GM12872 (cell line): ENCODE measurements around the gene MEDAG.

Source experiments
- TF ChIP-seq, protein P1 (sequence below): IDR thresholded peaks from 3 replicates; pipeline ENCODE4 v1.5.1; 2011; ENCODE audit warnings: low read depth, mild to moderate bottlenecking, low read length, moderate library complexity; ENCODE audit not compliant: insufficient read depth

MEDAG gene

DNA sequence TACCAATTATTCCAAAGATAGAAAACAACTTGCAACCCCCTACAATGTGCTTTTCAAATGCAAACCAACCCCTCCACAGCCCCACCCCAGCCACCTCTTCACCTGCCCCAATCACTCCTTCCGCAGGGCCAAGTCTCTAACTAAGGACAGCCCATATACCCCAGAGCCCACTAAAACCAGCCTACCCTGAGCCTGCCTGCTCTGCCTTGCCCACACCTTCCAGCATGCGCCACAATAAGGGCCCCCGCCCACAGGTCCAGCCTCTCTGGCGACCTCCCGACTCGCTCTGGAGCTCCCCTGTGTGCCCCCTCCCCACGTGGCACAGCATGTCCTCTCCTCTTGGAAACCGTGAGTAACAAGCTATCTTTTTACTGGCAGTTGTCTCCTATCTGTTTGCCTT is 42.8 kb upstream of the MEDAG start:
- TF ChIP-seq, protein P1, sequence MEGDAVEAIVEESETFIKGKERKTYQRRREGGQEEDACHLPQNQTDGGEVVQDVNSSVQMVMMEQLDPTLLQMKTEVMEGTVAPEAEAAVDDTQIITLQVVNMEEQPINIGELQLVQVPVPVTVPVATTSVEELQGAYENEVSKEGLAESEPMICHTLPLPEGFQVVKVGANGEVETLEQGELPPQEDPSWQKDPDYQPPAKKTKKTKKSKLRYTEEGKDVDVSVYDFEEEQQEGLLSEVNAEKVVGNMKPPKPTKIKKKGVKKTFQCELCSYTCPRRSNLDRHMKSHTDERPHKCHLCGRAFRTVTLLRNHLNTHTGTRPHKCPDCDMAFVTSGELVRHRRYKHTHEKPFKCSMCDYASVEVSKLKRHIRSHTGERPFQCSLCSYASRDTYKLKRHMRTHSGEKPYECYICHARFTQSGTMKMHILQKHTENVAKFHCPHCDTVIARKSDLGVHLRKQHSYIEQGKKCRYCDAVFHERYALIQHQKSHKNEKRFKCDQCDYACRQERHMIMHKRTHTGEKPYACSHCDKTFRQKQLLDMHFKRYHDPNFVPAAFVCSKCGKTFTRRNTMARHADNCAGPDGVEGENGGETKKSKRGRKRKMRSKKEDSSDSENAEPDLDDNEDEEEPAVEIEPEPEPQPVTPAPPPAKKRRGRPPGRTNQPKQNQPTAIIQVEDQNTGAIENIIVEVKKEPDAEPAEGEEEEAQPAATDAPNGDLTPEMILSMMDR: no peak

DNA sequence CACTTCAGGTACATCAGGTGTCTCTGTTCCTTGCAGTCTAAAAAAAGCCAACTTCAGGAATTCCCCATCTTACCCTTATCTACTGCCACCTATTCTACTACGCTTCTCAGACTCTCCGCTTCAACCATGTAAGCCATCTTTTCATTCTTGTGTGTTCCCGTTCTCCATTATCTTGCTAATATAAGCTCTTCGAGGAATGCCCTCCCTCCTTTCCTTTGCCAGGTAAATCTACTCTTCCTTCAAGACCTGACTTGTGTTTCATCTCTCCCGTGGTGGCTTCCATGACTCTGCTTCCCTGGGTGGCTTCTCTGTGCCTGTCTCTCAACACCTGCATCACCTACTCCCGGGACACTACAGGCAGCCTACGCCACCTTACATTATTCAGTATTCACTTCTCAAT is 42.3 kb upstream of the MEDAG start:
- TF ChIP-seq, protein P1: no peak

DNA sequence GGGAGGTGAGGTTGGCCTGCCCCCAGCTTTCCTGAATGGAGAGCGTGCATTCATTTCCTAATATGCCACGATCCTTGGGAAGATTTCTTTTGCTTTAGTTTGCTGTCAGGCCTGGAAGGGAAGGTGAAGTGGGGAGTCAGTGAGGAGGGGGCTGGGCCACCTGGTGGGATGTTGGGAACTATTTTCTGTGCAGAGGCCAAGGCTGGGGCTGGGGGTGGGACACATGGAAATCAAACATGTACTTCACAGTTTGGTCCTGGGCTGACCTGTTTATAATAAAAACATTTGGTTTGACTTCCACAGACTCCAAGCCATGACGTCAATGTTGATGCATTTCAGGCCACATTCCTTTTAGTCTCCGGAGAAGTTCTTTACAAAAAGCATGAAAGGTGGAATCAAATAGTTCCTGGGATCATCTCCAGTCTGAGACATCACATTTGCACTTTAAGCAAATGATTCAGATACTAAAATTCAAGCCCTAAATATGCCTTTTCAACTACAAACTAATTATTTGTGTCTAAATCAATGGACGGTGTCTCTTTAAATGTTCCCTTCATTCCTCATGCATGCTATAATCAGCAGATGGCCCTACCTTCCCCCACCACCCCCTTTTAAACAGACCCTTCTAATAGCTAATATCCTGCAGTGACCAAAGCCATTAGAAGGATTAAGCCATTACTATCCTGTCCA is 41.5 kb upstream of the MEDAG start:
- TF ChIP-seq, protein P1: no peak

DNA sequence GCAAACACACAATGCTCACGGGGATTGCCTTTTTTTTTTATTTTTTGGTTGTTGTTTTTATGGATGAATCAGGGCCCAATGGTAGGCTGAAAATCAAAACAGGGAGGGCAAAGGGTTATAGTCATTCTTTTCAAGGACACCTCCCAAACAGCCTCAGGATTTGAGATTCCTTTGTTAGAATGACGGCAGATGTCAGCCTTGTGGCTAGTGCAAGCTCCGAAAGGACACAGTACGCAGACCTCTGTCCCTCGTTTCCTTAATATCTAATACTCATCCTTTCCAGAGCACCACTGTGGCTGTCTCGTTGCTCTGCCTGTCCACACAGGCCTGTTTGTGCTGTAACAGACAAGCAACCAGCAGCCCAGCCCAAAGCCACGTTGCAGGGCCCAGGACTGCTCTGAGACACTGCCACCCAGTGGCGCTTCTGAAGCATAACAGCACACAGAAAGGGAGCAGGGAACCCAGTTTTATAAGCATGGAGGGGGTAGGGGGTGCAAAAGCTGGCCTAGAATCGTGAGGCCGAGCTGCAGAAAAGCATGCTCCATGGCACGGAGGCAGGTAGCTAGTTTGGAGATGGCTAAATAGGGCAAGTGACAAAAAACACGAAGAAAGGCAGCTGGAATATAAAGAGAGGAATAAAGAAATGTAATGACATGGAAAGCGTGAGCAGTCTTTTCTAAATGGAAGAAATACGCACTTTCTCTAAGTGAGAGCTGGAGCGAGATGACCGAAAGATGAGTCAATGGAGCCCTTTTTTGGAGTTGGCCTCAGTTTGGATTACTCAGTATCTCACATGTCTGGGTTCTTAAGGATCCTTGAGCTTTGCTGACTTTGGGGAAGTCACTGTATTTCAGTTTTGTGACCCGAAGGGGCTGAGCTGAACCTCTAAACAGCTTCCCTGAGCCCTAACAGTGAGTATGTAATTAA is 40.7 kb upstream of the MEDAG start:
- TF ChIP-seq, protein P1: peak; percentile 94

DNA sequence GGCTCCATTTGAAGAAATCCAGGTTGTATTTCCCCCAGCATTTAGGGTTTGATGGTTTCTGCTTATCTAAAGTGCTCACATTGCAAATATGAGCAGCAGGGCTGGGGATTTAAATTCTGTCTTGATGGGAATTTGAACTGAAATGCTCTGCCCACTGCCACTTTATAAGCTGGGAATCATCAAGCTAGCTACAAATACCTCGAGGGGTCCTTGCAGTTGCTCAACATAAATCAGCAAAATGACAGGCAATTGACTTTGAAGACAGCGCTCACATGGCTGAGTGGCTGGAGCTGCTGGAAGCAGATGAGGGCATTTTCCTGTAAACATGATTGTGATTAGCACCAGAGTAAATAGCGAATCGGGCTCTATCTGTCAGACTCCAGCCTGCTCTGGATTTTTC is 39.4 kb upstream of the MEDAG start:
- TF ChIP-seq, protein P1: no peak

DNA sequence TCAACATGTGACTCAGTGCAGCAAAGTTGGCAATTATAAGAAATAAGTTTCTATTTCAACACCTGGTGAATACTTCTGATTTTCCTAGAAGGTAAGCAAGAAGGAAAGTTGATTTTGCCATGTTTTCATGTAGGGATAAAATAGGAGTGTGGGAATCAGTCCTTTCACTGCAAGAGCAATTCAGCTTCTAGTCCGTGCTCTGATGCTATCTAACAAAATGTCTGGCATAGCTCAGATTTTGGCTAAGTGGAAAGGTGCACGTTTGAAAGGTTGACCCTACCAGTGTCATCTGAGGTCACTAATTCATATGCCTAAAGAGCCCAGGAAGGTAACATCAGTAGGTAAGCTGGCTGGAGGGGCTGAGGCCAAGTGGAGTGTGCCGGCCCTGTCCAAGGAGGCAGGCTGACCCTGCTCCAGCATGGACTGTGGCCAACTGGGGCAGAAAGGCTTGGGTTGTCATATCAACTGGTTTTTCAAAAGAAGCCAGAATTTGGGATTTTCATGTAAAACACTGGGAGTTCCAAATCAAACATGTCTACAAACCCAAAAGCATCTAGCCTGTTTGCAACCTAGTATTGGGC is 38.9 kb upstream of the MEDAG start:
- TF ChIP-seq, protein P1: no peak

DNA sequence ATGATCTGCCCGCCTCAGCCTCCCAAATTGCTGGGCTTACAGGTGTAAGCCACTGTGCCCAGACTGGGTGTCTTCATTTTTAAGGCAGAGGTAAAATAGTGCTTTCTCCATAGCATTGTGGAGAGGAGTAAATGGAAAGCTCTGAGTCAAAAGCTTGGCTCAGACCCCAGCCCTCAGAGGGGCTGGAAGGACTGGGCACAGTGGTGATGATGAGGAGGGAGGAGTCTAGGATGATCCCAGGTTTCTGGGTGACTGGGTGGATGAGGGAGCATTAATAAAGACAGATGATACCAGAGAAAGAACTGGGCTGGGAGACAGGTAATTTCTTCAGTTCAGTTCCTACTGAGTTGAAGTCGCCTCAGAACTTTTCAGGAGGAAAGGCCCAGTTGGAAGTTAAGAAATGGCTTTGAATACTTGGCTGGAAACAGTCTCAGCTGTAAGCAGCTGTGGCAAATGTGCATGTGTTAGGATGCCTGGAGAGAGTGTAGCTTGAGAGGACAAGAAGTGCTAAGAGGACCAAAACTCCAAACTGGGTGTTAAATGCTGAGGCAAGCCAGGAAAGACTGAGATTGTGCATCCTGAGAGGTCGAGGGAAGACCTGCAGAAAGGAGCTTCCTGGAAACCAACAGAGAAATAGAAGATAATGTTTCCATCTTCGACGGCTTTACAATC is 37.1 kb upstream of the MEDAG start:
- TF ChIP-seq, protein P1: no peak
